IPS DF 19.7 (cell line): ENCODE results near the gene DSCAML1.

ENCODE experiments used
- DNase-seq: peaks from one replicate; pipeline ENCODE4 v3.0.0-alpha.2; 2013; ENCODE audit warnings: low read depth, low spot score

The DSCAML1 gene

GRCh38 chr11:117668321-117668751 lies 128.7 kb downstream of the DSCAML1 start:
- DNase-seq: no peak

DNA sequence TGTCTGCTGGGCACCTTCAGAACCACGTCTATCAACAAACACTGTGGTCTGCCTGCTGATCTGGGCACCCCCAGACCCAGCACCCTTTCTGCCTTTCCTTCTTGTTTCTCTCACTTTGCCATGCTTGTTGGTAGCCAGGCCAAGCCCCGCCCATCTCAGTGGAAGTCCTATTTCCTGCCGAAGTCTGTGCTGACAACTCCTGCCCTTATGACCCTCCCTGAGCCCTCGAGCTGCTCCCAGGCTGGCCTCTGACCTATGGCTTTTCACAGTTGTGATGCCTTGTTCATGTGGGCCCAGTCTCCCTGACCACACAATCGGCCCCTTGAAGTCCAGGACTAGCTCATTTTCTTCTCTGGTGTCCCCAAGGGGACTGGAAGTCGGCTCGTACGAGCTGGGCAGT lies 132.1 kb downstream of the DSCAML1 start:
- no peak for DNase-seq

GRCh38 chr11:117663821-117664220 lies 133.2 kb downstream of the DSCAML1 start:
- DNase-seq: no peak

DNA sequence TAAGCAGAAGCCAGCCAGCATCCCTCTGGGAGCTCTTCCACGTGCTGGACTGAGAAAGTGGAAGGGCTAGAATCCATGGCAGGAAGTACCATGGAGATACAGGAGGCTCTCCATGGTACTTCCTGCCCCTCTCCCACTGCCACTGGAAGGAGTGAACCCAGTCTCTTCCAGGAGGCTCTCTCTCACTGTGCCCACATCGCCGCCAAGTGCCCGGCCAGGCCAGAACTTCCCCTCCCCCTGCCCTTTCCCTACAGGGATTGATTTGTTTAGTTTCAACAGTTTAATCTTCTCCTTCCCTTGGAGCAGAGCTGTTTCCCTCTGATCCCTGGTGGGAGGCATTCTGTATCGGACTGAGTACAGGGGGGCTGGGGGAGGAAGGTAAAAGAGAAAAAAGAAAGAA lies 133.6 kb downstream of the DSCAML1 start:
- no peak for DNase-seq

DNA sequence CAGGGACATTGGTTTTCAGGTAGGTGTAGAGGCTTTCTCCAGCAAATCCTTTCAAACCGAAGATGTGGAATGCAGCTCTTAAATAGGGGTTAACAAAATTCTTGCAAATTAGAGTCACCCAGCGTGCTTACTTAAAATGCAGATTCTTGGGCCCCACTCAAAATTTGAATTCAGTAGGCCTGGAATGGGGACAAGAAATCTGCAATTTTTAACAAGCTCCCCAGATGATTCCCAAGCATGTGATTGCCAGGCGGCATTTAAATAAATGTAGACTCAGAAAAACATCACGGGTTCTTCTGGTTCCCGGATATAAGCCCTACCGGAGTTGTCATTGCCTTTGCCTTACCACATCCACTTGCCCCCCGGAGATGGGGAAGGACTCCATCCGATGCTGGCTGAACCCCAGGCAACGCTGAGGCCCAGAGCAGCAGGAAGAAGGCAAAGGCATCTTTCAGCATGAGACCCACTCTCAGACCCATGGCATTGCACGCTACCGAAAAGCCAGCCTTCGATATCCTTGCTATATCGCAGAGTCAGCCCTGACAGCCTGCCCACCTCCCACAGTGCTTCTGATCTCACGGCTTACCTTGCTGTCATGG lies 134.2 kb downstream of the DSCAML1 start:
- DNase-seq: no peak

- DNase-seq: no peak
Observed at GRCh38 chr11:117662255-117662654, 134.8 kb downstream of the DSCAML1 start.

- no peak for DNase-seq
Observed at GRCh38 chr11:117658809-117659208, 138.2 kb downstream of the DSCAML1 start.

DNA sequence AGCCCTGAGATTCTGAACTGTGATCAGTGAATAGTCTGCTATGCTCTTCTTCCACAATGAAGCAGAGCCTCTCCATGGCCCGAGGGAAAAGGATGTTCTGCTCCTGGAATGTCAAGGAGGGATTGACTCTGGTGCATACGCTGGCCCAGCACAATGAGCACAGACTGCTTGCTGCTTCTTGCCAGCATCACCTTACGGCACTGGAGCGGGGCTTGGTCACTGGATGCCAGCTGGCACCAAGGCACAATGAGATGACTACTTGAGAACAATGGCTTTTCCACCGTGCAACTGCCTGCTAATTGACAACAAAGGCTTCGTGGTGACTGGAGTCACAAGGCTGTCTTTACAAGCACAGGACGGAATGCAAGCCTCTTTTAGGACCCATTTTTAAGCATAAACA lies 139.2 kb downstream of the DSCAML1 start:
- DNase-seq: no peak

GRCh38 chr11:117654281-117655255 lies 142.4 kb downstream of the DSCAML1 start:
- no peak for DNase-seq

- no peak for DNase-seq
Observed at GRCh38 chr11:117652521-117652920, 144.5 kb downstream of the DSCAML1 start.

- DNase-seq: no peak
Observed at GRCh38 chr11:117649296-117650055, 147.5 kb downstream of the DSCAML1 start.

- no peak for DNase-seq
Observed at GRCh38 chr11:117647872-117648271, 149.1 kb downstream of the DSCAML1 start.

DNA sequence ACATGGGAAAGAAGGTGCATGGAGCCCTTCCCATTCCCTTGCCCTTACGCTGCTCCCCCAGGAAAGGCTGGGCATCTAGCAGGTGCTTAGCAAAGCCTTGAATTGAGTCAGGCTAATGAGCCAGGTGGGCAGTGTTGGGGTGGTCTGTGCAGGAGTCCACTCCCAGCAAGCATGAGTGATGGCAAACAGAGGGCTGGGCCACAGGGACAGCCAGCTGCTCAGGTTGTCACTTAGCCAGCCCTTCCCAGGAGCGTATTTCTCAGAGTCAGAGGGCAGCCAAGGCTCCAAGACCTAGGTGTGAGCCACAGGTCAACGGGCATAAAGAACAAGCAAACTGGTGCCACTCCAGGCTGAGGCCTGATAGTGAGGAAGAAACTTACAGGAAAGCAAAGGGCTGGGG lies 149.8 kb downstream of the DSCAML1 start:
- no peak for DNase-seq

DNA sequence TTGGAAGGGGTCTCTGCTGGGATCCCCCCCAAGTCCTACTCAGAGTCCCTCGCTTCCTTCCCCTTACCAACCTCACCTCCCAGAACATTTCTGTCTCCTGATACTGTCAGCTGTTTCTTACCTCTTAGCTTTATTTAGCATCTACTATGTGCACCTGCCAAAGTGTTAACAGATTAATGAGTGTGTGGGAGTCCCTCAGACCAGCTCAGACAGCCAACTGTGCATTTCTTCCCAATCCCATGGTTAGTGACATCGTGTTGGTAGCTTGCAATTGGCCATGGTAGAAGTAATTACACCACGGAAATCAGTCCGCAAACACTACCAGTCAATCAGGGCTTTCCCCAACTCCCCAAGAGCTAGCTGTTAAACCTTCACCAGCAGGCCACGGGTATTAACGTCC lies 150.6 kb downstream of the DSCAML1 start:
- DNase-seq: no peak

GRCh38 chr11:117644403-117645155 lies 152.4 kb downstream of the DSCAML1 start:
- DNase-seq: no peak

GRCh38 chr11:117643606-117644300 lies 153.3 kb downstream of the DSCAML1 start:
- DNase-seq: no peak

GRCh38 chr11:117642835-117643234 lies 154.2 kb downstream of the DSCAML1 start:
- DNase-seq: no peak

- DNase-seq: no peak
Observed at GRCh38 chr11:117642396-117642795, 154.6 kb downstream of the DSCAML1 start.

GRCh38 chr11:117641008-117641915 lies 155.8 kb downstream of the DSCAML1 start:
- no peak for DNase-seq

GRCh38 chr11:117640041-117640440 lies 157.0 kb downstream of the DSCAML1 start:
- no peak for DNase-seq
